Activated naive CD8-positive, alpha-beta T cell (primary cell): Measurements from ENCODE around the gene CCDC106.

Experiments used
- H3K27ac Mint-ChIP-seq: one replicate; pipeline ENCODE4 v1.8.0; 2021; ENCODE audit warnings: mixed read lengths
- H3K27me3 Mint-ChIP-seq: one replicate; pipeline ENCODE4 v1.8.0; 2021; ENCODE audit warnings: mixed read lengths
- H3K36me3 Mint-ChIP-seq: one replicate; pipeline ENCODE4 v1.8.0; 2021; ENCODE audit warnings: mixed read lengths
- H3K4me1 Mint-ChIP-seq: one replicate; pipeline ENCODE4 v1.8.0; 2021; ENCODE audit warnings: low read depth, mixed read lengths
- H3K4me3 Mint-ChIP-seq: one replicate; pipeline ENCODE4 v1.8.0; 2021; ENCODE audit warnings: mild to moderate bottlenecking, mixed read lengths
- H3K9me3 Mint-ChIP-seq: one replicate; pipeline ENCODE4 v1.8.0; 2021; ENCODE audit warnings: low read depth, mixed read lengths

CCDC106 gene

DNA sequence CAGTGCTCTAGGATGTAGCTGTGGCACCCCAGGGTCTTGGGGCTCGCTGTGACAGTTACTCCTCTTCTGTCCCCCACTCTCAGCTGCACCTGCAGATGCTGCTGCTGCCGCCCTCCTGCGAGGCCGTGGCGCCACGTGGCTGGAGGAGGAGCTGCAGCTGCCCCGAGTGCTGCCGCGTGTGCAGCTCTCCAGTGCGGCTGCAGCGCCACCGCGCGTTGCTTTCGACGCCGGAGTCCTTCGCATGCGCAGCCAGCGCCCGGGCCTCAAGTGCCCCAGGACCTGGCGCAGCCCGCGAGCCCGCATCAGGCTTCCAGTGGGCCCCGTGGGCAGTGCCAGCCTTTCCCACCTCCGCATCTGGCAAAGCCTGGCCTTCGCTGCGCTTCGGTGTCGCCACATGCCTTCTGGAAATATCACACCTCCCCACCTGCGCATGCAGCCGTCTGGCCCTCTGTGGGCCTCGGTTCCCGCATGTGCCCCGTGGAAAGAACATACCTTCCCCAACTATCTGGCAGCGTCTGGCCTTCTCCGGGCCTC lies 7.9 kb upstream of the CCDC106 start:
- H3K36me3 Mint-ChIP-seq: peaks cover 8% of the 10 kb centered on the region
- H3K27me3 Mint-ChIP-seq: no peaks in the 10 kb centered on the region
- peak overlapping the region; percentile 90 for H3K27ac Mint-ChIP-seq
- H3K9me3 Mint-ChIP-seq: no peaks in the 10 kb centered on the region
- peaks cover 54% of the 10 kb centered on the region for H3K4me1 Mint-ChIP-seq
- peak overlapping the region; percentile 84 for H3K4me3 Mint-ChIP-seq

DNA sequence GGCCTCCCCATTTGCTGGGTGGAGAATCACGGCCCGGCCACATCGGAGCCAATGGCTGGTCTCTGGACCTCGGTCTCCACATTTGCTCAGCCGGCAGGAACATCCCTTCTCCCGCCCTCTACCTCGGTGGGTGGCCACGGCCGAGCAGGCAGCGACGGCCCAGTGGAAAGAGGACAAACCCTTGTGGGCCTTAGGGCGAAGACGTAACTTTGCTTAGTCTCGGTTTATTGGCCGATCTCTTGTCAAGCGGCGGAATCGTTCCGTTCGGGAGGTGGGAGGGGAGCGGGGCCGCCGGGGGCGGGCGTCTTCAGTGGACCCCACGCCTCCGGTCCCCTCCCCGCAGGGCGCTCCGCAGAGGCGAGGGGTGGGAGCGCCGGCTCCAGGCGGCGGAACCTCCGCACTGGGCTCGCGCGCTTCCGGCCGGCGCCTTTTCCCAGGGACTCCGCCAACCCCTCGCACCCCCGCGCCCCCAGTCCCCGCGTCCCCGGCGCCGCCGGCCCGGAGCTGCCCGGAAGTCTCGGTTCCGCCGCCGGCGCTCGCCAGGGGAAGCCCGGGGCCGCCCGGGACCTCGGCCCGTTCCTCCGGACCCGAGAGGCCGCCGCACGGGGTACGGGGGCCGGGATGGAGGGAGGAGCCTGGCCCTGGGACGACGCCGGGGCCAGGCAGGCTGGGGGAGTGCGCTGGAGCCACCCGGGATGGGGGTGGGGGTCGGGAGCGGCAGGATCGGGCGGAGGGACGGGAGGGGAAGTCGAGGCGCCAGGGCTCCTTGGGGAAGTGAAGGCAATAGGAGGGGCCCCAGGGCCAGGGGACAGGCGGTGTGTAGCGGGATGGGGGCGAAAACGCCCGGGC lies 7.2 kb upstream of the CCDC106 start, which contains the start of gene ZNF580:
Gene ZNF580 (plus strand): TSS at position 426 of the 849 bp plus-strand sequence. CDS start 1,507 bp downstream, outside the sequence.
- Mint-ChIP-seq H3K36me3 (peaks cover 8% of the 10 kb centered on the region), H3K9me3 (no peaks in the 10 kb centered on the region), H3K27ac (peak within 1 kb of the TSS; percentile 90), H3K27me3 (no peaks in the 10 kb centered on the region), H3K4me3 (peak within 1 kb of the TSS; percentile 96), H3K4me1 (peaks cover 56% of the 10 kb centered on the region)

DNA sequence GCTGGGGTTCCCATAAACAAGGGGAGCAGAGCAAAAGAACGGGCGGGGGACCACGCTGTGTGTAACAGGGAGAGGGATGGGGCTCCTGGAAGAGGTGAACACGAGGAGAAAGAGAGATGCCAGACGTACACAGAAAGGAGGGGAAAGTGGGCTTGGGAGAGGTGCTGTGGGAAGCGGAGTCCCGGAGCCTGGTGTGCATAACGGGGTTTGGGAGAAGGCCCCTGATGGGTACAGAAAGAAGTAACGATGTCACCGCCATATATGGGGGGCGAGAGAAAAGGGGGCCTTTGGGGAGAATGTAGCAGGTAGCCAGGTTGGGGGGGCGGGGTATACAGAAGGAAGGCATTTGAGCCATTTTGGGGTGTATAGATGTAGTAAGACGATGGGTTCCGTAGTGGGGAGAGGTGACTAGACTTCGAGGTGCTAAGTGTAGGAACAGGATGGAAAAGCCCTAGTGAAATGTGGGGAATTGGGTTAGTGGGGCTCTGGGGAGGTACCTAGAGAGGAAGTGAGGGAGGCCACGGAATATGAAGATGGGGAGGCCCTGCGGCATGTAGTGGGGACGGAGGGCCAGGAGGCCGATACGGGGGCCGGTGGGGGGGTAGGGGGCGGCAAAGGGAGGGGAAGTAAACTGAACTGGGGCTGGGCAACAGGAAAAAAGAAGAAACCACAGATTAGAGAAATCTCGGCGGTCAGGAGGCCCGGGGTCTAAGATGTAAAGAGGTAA lies 6.4 kb upstream of the CCDC106 start:
- peaks cover 48% of the 10 kb centered on the region for H3K4me1 Mint-ChIP-seq
- H3K9me3 Mint-ChIP-seq: no peaks in the 10 kb centered on the region
- H3K36me3 Mint-ChIP-seq: peaks cover 6% of the 10 kb centered on the region
- H3K27ac Mint-ChIP-seq: peak overlapping the region; percentile 83
- H3K27me3 Mint-ChIP-seq: no peaks in the 10 kb centered on the region
- peak overlapping the region; percentile 96 for H3K4me3 Mint-ChIP-seq

DNA sequence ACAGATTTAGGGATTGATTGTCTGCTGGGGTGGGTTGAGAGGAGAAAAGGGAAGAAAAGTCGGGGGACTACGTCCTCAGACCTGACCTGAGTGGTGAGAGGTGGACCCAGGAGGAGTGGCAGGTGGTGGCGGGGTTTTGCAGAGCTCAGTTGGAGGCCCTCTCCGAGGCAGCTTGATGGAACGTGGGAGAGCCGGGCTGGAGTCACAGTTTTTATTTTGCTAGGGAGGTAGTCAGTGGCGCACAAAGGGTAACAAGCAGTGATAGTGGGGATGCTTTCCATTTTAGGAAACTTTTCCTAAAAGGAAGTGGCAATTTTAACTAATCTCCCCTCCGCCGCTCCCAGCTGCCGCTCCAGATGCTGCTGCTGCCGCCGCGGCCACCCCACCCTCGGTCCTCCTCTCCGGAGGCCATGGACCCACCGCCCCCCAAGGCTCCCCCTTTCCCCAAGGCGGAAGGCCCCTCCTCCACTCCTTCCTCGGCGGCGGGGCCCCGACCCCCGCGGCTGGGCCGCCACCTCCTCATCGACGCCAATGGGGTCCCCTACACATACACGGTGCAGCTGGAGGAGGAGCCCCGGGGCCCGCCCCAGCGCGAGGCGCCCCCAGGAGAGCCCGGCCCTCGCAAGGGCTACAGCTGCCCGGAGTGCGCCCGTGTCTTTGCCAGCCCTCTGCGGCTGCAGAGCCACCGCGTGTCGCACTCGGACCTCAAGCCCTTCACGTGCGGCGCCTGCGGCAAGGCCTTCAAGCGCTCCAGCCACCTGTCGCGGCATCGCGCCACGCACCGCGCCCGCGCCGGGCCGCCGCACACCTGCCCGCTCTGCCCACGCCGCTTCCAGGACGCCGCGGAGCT lies 5.6 kb upstream of the CCDC106 start:
- no peaks in the 10 kb centered on the region for H3K27me3 Mint-ChIP-seq
- peaks cover 6% of the 10 kb centered on the region for H3K36me3 Mint-ChIP-seq
- peak overlapping the region; percentile 100 for H3K27ac Mint-ChIP-seq
- H3K9me3 Mint-ChIP-seq: no peaks in the 10 kb centered on the region
- H3K4me3 Mint-ChIP-seq: peak overlapping the region; percentile 97
- H3K4me1 Mint-ChIP-seq: peaks cover 47% of the 10 kb centered on the region

DNA sequence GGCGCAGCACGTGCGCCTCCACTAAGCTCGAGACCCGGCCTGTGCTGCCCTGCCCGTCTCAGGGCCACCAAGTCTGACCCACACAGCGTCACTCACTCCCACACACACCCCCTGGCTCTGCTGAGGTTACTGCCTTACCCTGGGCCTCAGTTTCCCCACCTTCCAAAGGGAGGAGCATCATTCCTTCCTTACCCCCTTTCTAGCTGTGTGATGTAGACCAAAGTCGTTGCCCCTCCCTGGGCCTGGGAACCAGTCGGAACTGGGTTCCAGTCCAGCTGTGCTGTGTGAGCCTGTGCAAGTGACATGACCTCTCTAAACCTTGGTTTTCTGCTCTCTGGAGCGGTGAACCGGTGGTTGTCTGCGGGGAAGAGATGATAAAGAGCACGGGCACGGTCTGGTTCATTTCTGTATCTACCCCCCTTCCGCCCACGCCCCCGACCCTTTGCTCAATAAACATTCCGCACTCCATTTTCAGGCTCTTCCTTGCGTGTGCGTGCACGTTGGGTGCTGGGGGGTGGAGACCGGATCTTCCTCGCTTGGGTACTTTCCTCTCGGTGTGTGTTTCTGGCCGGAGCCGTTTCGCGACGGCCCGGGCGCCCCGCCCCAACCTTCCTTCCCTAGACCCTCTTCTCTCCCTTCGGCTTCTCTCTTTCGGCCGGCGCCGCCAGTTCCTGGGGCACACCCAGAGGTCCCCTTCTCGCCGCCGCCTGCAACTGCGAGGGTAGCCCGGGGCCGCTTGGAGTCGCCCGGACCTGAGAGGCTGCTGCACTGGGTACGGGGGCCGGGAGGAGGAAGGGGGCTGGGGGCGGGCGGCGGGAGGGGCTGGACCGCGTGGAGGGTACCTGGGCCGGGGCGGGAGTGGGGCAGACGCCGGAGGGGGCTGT lies 4.8 kb upstream of the CCDC106 start, which contains the start of gene ZNF581:
Gene ZNF581 (plus strand): TSS at position 647 of the 884 bp plus-strand sequence. CDS start 923 bp downstream, outside the sequence.
- no peaks in the 10 kb centered on the region for H3K27me3 Mint-ChIP-seq
- peaks cover 2% of the 10 kb centered on the region for H3K36me3 Mint-ChIP-seq
- H3K27ac Mint-ChIP-seq: peak within 1 kb of the TSS; percentile 100
- H3K9me3 Mint-ChIP-seq: no peaks in the 10 kb centered on the region
- peaks cover 42% of the 10 kb centered on the region for H3K4me1 Mint-ChIP-seq
- peak within 1 kb of the TSS; percentile 97 for H3K4me3 Mint-ChIP-seq

DNA sequence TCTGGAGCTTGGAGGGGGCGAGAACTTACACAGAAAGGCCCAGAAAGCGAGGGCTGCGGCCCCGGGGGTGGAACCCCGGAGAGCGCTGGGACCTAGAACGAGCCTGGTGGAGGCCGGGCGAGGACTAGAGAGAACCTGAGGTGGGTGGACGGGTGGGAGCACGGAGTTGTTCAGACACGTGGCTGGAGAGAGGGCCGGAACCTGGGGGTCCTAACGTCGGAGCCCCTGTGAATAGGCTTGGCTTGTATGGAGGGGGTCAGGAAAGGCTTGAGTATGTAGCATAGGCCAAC lies 4.2 kb upstream of the CCDC106 start:
- H3K36me3 Mint-ChIP-seq: peaks cover 2% of the 10 kb centered on the region
- no peaks in the 10 kb centered on the region for H3K27me3 Mint-ChIP-seq
- no peaks in the 10 kb centered on the region for H3K9me3 Mint-ChIP-seq
- peak overlapping the region; percentile 95 for H3K27ac Mint-ChIP-seq
- H3K4me3 Mint-ChIP-seq: peak overlapping the region; percentile 97
- peaks cover 43% of the 10 kb centered on the region for H3K4me1 Mint-ChIP-seq

DNA sequence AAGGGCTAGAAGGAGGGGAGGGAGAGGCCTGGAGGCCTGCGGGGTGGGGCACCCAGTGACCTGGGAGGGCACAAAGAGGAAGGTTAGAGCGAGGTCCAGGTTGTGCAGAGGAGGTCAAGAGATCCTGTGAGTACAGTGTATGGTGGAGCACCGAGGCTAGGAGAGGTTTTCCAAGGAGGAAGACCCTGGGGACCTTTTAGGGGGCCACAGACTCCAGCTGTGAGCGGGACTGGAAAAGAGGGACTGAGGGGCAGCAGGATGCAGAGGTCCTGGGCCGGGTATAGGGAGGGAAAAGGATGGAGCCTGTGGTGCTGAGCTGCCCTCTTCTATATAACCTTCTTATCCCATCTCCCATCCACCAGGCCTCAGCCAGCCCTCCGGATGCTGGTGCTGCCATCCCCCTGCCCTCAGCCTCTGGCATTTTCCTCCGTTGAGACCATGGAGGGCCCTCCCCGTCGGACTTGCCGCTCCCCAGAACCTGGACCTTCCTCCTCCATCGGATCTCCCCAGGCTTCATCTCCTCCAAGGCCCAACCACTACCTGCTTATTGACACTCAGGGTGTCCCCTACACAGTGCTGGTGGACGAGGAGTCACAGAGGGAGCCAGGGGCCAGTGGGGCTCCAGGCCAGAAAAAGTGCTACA lies 3.7 kb upstream of the CCDC106 start:
- peak overlapping the region; percentile 95 for H3K27ac Mint-ChIP-seq
- H3K27me3 Mint-ChIP-seq: no peaks in the 10 kb centered on the region
- no peaks in the 10 kb centered on the region for H3K36me3 Mint-ChIP-seq
- peaks cover 41% of the 10 kb centered on the region for H3K4me1 Mint-ChIP-seq
- H3K9me3 Mint-ChIP-seq: no peaks in the 10 kb centered on the region
- peak overlapping the region; percentile 97 for H3K4me3 Mint-ChIP-seq

DNA sequence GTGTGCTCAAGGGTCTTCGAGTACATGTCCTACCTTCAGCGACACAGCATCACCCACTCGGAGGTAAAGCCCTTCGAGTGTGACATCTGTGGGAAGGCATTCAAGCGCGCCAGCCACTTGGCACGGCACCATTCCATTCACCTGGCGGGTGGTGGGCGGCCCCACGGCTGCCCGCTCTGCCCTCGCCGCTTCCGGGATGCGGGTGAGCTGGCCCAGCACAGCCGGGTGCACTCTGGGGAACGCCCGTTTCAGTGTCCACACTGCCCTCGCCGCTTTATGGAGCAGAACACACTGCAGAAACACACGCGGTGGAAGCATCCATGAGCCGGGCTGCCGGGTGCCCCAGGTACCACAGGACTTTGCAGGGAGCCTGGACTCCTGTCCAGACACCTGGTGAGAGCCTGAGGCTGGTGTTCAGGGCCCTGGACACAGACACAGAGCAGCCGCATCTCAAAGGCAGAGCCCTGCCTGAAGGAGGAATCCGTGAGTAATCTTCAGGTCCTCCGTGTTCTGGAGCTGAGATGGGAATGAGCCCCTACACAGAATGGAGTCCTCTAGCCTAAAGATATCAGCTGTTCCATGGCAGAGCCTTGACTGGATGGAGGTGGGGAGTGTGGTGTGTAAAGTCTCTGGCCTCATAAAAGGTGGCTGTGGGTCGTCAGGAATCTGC lies 3.0 kb upstream of the CCDC106 start:
- Mint-ChIP-seq H3K4me1 (peaks cover 44% of the 10 kb centered on the region), H3K36me3 (no peaks in the 10 kb centered on the region), H3K27me3 (no peaks in the 10 kb centered on the region), H3K4me3 (peak overlapping the region; percentile 97), H3K9me3 (no peaks in the 10 kb centered on the region), H3K27ac (peak overlapping the region; percentile 95)

DNA sequence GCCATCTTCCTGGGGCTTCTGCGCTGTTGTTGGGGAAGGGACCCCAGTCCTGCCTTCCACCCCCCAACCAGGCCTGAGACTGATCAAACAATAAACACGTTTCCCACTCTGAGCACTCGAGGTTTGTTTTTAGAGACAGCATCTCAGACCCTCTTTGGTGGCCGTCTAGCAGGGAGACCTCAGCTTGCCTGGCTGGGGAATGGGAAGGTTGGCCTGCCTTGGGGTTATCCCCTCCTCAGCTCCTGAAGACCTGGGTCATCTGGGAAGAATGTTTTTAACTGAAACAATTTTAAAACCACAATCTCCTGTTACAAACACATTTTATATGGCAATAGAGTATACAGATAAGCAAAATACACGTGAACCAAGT lies 2.5 kb upstream of the CCDC106 start:
- peaks cover 46% of the 10 kb centered on the region for H3K4me1 Mint-ChIP-seq
- H3K27ac Mint-ChIP-seq: peak overlapping the region; percentile 50

DNA sequence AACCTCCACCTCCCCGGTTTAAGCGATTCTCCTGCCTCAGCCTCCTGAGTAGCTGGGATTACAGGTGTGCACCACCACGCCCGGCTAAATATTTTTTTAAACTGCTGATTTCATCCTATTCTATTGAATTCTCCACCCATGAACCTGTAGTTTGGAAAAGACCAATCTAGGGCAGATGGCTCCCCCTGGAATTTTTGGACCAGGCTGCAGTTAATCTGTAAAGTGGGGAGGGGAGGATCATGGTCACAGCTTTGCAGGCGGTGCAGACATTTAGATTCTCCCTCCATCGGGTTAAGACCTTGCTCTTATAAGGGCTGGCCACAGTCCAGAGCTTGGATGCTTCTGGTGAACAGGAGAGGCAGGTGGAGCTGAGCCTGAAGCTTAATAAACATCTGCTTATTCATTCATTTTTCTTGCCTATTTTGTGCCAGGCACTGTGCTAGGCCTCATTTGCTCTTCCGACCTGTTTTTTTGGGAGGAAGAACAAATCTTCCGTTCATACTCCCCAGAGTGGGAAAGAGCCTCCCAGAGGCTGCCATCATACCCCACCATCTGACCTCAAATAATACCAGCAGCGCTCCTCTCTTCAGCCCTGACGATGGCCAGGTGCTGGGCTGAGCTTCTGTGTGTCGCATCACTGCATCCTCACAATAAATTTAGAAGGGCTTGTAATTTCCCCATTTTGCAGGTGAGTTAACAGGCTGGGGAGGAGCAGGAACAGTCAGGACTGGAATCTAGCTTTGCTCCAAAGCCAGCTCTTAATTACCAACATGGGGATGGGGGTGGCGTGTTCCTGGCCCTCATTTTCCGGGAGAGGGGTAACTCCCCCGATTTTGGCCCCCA lies 902 bp upstream of the CCDC106 start:
- peaks cover 45% of the 10 kb centered on the region for H3K4me1 Mint-ChIP-seq
- H3K27ac Mint-ChIP-seq: peak overlapping the region; percentile 67
- H3K36me3 Mint-ChIP-seq: no peaks in the 10 kb centered on the region
- H3K9me3 Mint-ChIP-seq: no peaks in the 10 kb centered on the region
- peak overlapping the region; percentile 88 for H3K4me3 Mint-ChIP-seq
- H3K27me3 Mint-ChIP-seq: no peaks in the 10 kb centered on the region

More for the DNA sequence above, 2.5 kb upstream of the CCDC106 start:
- peak overlapping the region; percentile 81 for H3K4me3 Mint-ChIP-seq
- H3K9me3 Mint-ChIP-seq: no peaks in the 10 kb centered on the region
- H3K27me3 Mint-ChIP-seq: no peaks in the 10 kb centered on the region
- no peaks in the 10 kb centered on the region for H3K36me3 Mint-ChIP-seq

DNA sequence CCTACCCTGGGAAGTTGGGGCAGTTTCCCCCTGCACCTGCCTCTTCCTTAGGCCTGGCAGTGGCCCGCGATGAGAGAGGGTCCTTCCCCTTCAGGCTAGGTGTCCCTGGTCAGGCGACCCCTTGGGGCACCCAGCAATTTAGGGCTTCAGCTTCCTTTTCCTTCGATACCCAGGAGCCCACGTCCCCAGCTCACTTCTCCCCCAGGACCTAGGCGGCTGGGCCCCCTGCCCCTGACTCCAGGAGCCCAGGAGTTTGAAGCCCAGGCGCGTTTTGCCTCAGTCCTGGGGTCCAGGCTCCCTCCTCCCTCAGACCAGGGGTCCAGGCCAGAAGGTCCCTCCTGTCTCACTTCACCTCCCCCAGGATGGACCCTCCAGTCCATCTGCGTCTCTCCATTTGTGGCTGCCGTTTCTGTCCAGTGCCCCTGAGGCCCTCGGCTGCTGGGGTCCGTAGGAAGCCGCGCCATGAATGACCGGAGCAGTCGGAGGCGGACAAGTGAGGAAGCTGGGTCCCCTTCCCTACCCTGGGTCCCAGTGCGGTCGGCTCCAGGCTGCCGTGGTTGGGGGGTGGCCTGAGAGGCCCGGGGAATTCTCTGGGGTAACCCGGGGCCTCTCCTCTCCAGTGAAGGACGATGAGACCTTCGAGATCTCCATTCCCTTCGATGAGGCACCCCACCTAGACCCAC lies 714 bp downstream of the CCDC106 start:
- Mint-ChIP-seq H3K9me3 (no peaks in the 10 kb centered on the region), H3K27ac (no peak overlapping the region), H3K4me3 (peak overlapping the region; percentile 85), H3K36me3 (no peaks in the 10 kb centered on the region), H3K4me1 (peaks cover 37% of the 10 kb centered on the region), H3K27me3 (no peaks in the 10 kb centered on the region)
